HEK293 (cell line): ENCODE measurements around the gene MARCHF9.

Experiments
- CTCF ChIA-PET: fragments of 350-600 bp; formaldehyde crosslinking; extraction: SDS; loops from one replicate; lab custom pipeline; 2021; ENCODE audit warnings: antibody characterized with exemption; lab: Yijun Ruan, JAX
- POLR2A ChIA-PET: fragments of 300-600 bp; formaldehyde crosslinking; extraction: SDS; loops from one replicate; lab custom pipeline; 2020; ENCODE audit warnings: antibody characterized with exemption, inconsistent platforms; lab: Yijun Ruan, JAX
- H3K27ac ChIP-seq: fragments of 200-500 bp; sonication (Bioruptor generic); 2 replicates; pipeline ENCODE4 v1.5.1; 2014; ENCODE audit warnings: low read depth, low read length, control low read depth, inconsistent platforms; ENCODE audit errors: extremely low read depth
- H3K36me3 ChIP-seq, 2 experiments: fragments of 200-500 bp in 1 of 2; sonication (Bioruptor generic) in 1 of 2; 1 replicate in 1 of 2; 2 replicates in 1 of 2; pipeline ENCODE4 v1.5.1; 2014 to 2017; ENCODE audit warnings: inconsistent platforms in 2 of 2, low read length in 2 of 2; ENCODE audit not compliant: control insufficient read depth in 2 of 2, insufficient read depth in 1 of 2
- H3K4me1 ChIP-seq: fragments of 200-500 bp; sonication (Bioruptor generic); 2 replicates; pipeline ENCODE4 v1.5.1; 2014; ENCODE audit warnings: mild to moderate bottlenecking, low read length, inconsistent platforms; ENCODE audit not compliant: control insufficient read depth, insufficient read depth
- H3K4me3 ChIP-seq: 2 replicates; pipeline ENCODE4 v1.5.1; 2011; ENCODE audit warnings: low read depth, mild to moderate bottlenecking, control low read depth, low read length, moderate library complexity
- H3K9me3 ChIP-seq: fragments of 200-500 bp; sonication (Bioruptor generic); 2 replicates; pipeline ENCODE4 v1.5.1; 2014; ENCODE audit warnings: low read depth, low read length, inconsistent platforms; ENCODE audit not compliant: control insufficient read depth, insufficient read depth
- HOXC10 ChIP-seq: sonication (generic); formaldehyde crosslinking; IDR thresholded peaks from 2 replicates; pipeline ENCODE4 v1.8.1; 2023; ENCODE audit warnings: mild to moderate bottlenecking, missing genetic modification reagents
- KLF7 ChIP-seq: fragments of 450-650 bp; formaldehyde crosslinking; IDR thresholded peaks from 2 replicates; pipeline ENCODE4 v1.5.1; 2016; ENCODE audit warnings: missing biosample characterization, missing genetic modification characterization, borderline replicate concordance
- KLF9 ChIP-seq: fragments of 450-650 bp; formaldehyde crosslinking; IDR thresholded peaks from 2 replicates; pipeline ENCODE4 v1.5.1; 2016; ENCODE audit warnings: missing biosample characterization, missing genetic modification characterization, low read depth
- SP2 ChIP-seq: fragments of 450-650 bp; formaldehyde crosslinking; IDR thresholded peaks from 2 replicates; pipeline ENCODE4 v1.5.1; 2016; ENCODE audit warnings: missing biosample characterization, missing genetic modification characterization
- TCF7L2 ChIP-seq: IDR thresholded peaks from 2 replicates; pipeline ENCODE4 v1.6.1; 2011; ENCODE audit warnings: low read depth, mild to moderate bottlenecking, inconsistent platforms, low read length, moderate library complexity, borderline replicate concordance
- ZFP3 ChIP-seq: fragments of 450-650 bp; formaldehyde crosslinking; IDR thresholded peaks from 2 replicates; pipeline ENCODE4 v1.5.1; 2016; ENCODE audit warnings: low read depth, missing biosample characterization, missing genetic modification characterization
- ZNF174 ChIP-seq: fragments of 450-650 bp; formaldehyde crosslinking; IDR thresholded peaks from 2 replicates; pipeline ENCODE4 v1.5.0; 2017; ENCODE audit warnings: missing biosample characterization, mild to moderate bottlenecking, missing genetic modification characterization
- ZNF175 ChIP-seq: fragments of 450-650 bp; formaldehyde crosslinking; IDR thresholded peaks from 2 replicates; pipeline ENCODE4 v1.5.1; 2016; ENCODE audit warnings: missing biosample characterization, missing genetic modification characterization
- ZNF354C ChIP-seq: fragments of 450-650 bp; formaldehyde crosslinking; IDR thresholded peaks from 2 replicates; pipeline ENCODE4 v1.5.1; 2016; ENCODE audit warnings: missing biosample characterization, missing genetic modification characterization, low read depth, borderline replicate concordance
- ZNF433 ChIP-seq: fragments of 450-650 bp; formaldehyde crosslinking; IDR thresholded peaks from 2 replicates; pipeline ENCODE4 v1.5.1; 2016; ENCODE audit warnings: missing biosample characterization, missing genetic modification characterization, low read depth
- ZNF501 ChIP-seq: fragments of 450-650 bp; formaldehyde crosslinking; IDR thresholded peaks from 2 replicates; pipeline ENCODE4 v1.5.1; 2016; ENCODE audit warnings: missing biosample characterization, missing genetic modification characterization
- ZNF514 ChIP-seq: fragments of 450-650 bp; formaldehyde crosslinking; IDR thresholded peaks from 2 replicates; pipeline ENCODE4 v1.5.1; 2016; ENCODE audit warnings: missing biosample characterization, missing genetic modification characterization
- ZNF521 ChIP-seq: fragments of 450-650 bp; formaldehyde crosslinking; IDR thresholded peaks from 2 replicates; pipeline ENCODE4 v1.5.1; 2017; ENCODE audit warnings: missing biosample characterization, mild to moderate bottlenecking, missing genetic modification characterization
- ZNF529 ChIP-seq: fragments of 450-650 bp; formaldehyde crosslinking; IDR thresholded peaks from 2 replicates; pipeline ENCODE4 v1.5.1; 2017; ENCODE audit warnings: missing genetic modification characterization, missing biosample characterization; ENCODE audit not compliant: insufficient replicate concordance
- ZNF544 ChIP-seq: fragments of 450-650 bp; formaldehyde crosslinking; IDR thresholded peaks from 2 replicates; pipeline ENCODE4 v1.5.0; 2017; ENCODE audit warnings: missing biosample characterization, missing genetic modification characterization
- ZNF571 ChIP-seq: fragments of 450-650 bp; formaldehyde crosslinking; IDR thresholded peaks from 2 replicates; pipeline ENCODE4 v1.5.0; 2017; ENCODE audit warnings: missing biosample characterization, missing genetic modification characterization
- ZNF621 ChIP-seq: fragments of 450-650 bp; formaldehyde crosslinking; IDR thresholded peaks from 2 replicates; pipeline ENCODE4 v1.5.1; 2017; ENCODE audit warnings: missing biosample characterization, missing genetic modification characterization
- ZNF654 ChIP-seq: fragments of 450-650 bp; formaldehyde crosslinking; IDR thresholded peaks from 2 replicates; pipeline ENCODE4 v1.5.1; 2016; ENCODE audit warnings: low read depth, missing biosample characterization, missing genetic modification characterization
- ZNF701 ChIP-seq: fragments of 450-650 bp; formaldehyde crosslinking; IDR thresholded peaks from 2 replicates; pipeline ENCODE4 v1.5.1; 2016; ENCODE audit warnings: missing biosample characterization, missing genetic modification characterization
- TF ChIP-seq, protein P1 (sequence below): fragments of 450-650 bp; formaldehyde crosslinking; IDR thresholded peaks from 2 replicates; pipeline ENCODE4 v1.5.1; 2017; ENCODE audit warnings: missing biosample characterization, missing genetic modification characterization
- TF ChIP-seq, protein P2 (sequence below): fragments of 450-650 bp; formaldehyde crosslinking; IDR thresholded peaks from 2 replicates; pipeline ENCODE4 v1.5.1; 2016; ENCODE audit warnings: missing biosample characterization, missing genetic modification characterization, low read depth
- TF ChIP-seq, protein P3 (sequence below): fragments of 450-650 bp; formaldehyde crosslinking; IDR thresholded peaks from 2 replicates; pipeline ENCODE4 v1.5.1; 2016; ENCODE audit warnings: missing biosample characterization, missing genetic modification characterization
- TF ChIP-seq, protein P4 (sequence below): IDR thresholded peaks from 2 replicates; pipeline ENCODE4 v1.6.1; 2011; ENCODE audit warnings: mild to moderate bottlenecking, low read depth, low read length, borderline replicate concordance
- TF ChIP-seq, protein P5 (sequence below): fragments of 450-650 bp; formaldehyde crosslinking; IDR thresholded peaks from 2 replicates; pipeline ENCODE4 v1.5.1; 2016; ENCODE audit warnings: missing biosample characterization, missing genetic modification characterization

The MARCHF9 gene

DNA sequence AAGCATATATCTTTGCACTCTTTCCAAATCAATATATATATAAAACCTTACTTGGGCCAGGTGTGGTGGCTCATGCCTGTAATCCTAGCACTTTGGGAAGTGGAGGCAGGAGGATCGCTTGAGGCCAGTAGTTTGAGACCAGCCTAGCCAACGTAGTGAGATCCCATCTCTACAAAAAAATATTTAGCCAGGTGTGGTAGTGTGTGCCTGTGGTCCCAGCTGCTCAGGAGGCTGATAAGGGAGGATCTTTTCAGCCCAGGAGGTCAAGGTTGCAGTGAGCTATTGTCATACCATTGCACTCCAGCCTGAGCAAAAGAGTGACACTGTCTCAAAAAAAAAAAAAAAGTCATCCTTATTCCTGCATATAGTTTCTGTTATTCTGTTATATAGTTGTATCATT lies 46.6 kb upstream of the MARCHF9 start (continued):
- TF ChIP-seq, protein P1, sequence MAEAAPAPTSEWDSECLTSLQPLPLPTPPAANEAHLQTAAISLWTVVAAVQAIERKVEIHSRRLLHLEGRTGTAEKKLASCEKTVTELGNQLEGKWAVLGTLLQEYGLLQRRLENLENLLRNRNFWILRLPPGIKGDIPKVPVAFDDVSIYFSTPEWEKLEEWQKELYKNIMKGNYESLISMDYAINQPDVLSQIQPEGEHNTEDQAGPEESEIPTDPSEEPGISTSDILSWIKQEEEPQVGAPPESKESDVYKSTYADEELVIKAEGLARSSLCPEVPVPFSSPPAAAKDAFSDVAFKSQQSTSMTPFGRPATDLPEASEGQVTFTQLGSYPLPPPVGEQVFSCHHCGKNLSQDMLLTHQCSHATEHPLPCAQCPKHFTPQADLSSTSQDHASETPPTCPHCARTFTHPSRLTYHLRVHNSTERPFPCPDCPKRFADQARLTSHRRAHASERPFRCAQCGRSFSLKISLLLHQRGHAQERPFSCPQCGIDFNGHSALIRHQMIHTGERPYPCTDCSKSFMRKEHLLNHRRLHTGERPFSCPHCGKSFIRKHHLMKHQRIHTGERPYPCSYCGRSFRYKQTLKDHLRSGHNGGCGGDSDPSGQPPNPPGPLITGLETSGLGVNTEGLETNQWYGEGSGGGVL (tag by site-specific recombination) = no peak
- TF ChIP-seq, protein P2, sequence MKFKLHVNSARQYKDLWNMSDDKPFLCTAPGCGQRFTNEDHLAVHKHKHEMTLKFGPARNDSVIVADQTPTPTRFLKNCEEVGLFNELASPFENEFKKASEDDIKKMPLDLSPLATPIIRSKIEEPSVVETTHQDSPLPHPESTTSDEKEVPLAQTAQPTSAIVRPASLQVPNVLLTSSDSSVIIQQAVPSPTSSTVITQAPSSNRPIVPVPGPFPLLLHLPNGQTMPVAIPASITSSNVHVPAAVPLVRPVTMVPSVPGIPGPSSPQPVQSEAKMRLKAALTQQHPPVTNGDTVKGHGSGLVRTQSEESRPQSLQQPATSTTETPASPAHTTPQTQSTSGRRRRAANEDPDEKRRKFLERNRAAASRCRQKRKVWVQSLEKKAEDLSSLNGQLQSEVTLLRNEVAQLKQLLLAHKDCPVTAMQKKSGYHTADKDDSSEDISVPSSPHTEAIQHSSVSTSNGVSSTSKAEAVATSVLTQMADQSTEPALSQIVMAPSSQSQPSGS = no peak
- TF ChIP-seq ZNF529 (tag by site-specific recombination) = no peak
- no peak for TF ChIP-seq HOXC10 (CRISPR knock-in tag)
- TF ChIP-seq, protein P3, sequence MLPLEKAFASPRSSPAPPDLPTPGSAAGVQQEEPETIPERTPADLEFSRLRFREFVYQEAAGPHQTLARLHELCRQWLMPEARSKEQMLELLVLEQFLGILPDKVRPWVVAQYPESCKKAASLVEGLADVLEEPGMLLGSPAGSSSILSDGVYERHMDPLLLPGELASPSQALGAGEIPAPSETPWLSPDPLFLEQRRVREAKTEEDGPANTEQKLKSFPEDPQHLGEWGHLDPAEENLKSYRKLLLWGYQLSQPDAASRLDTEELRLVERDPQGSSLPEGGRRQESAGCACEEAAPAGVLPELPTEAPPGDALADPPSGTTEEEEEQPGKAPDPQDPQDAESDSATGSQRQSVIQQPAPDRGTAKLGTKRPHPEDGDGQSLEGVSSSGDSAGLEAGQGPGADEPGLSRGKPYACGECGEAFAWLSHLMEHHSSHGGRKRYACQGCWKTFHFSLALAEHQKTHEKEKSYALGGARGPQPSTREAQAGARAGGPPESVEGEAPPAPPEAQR (tag by site-specific recombination) = no peak
- TF ChIP-seq ZFP3 (tag by site-specific recombination) = no peak
- no peak for TF ChIP-seq SP2 (tag by site-specific recombination)
- TF ChIP-seq KLF7 (tag by site-specific recombination) = no peak
- no peak for TF ChIP-seq ZNF433 (tag by site-specific recombination)

DNA sequence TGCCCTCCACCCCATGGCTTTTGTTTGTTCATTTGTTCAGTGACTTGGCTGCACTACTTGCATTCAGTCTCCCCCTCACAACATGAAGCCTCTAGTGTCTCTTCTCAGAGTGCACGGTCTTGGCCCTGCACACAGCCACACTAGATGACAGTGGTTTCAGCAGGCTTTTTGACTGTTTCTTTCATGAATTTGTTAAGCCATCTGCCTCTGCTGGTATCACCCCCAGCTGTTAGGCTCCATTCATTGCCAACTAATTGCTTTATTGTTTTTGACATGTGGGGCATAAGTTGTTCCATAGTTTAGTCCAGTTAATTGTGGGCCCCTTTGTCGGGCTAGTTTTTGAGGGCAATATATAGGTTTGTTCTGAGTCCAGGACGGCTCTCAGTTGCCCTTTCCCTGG lies 42.2 kb upstream of the MARCHF9 start:
- H3K9me3 ChIP-seq = no peaks in the 10 kb centered on the region
- POLR2A ChIA-PET = interaction anchor here (0.7 kb wide), 1 partner anchor 183 kb away, joined by 3 read pairs; no protein-coding TSS in a partner anchor
- no peak overlapping the region for H3K4me3 ChIP-seq
- CTCF ChIA-PET = interaction anchor here (0.6 to 1.8 kb wide), 4 partner anchors 14 to 253 kb away, joined by 3 to 8 read pairs (median 3); no protein-coding TSS in a partner anchor
- peaks cover 16 to 23% of the 10 kb centered on the region in 2 experiments; a peak in 2 of 3 replicates for H3K36me3 ChIP-seq
- no peaks in the 10 kb centered on the region for H3K4me1 ChIP-seq
- no peak for TF ChIP-seq ZNF544
- TF ChIP-seq ZNF175 = no peak
- TF ChIP-seq ZNF354C = no peak
- no peak for TF ChIP-seq ZNF174 (tag by site-specific recombination)
- TF ChIP-seq KLF9 (tag by site-specific recombination) = no peak
- no peak for TF ChIP-seq ZNF621 (tag by site-specific recombination)
- TF ChIP-seq, protein P4, sequence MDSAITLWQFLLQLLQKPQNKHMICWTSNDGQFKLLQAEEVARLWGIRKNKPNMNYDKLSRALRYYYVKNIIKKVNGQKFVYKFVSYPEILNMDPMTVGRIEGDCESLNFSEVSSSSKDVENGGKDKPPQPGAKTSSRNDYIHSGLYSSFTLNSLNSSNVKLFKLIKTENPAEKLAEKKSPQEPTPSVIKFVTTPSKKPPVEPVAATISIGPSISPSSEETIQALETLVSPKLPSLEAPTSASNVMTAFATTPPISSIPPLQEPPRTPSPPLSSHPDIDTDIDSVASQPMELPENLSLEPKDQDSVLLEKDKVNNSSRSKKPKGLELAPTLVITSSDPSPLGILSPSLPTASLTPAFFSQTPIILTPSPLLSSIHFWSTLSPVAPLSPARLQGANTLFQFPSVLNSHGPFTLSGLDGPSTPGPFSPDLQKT = no peak
- no peak for TF ChIP-seq ZNF701 (tag by site-specific recombination)
- no peak for TF ChIP-seq ZNF521 (tag by site-specific recombination)
- no peak for TF ChIP-seq ZNF514 (tag by site-specific recombination)
- no peak overlapping the region for H3K27ac ChIP-seq

DNA sequence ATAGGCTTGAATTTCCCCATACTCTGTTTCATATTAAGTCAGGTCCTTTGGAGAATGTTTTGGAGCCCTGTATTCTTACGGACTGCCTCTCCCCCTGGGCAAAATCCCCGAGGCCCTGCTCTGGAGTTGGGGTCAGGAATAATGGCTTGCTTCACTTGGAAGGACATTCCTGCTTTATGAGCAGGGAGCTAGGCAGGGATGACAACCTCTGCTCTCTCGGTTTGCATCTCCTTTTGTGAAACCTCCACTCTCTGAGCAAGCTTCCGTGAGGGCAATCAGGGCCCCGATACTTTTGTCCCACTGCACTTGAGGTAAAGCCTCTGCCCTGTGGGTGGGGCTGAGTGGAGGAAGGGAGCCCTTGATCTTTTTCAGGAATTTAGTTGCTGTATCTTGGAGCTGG lies 41.7 kb upstream of the MARCHF9 start:
- ChIA-PET CTCF (interaction anchor here (0.7 to 1.8 kb wide), 4 partner anchors 13 to 130 kb away, joined by 3 to 8 read pairs (median 4); no protein-coding TSS in a partner anchor), POLR2A (interaction anchor here (0.7 kb wide), 1 partner anchor 182 kb away, joined by 3 read pairs; no protein-coding TSS in a partner anchor)
- Histone ChIP-seq H3K4me1 (no peaks in the 10 kb centered on the region), H3K9me3 (no peaks in the 10 kb centered on the region), H3K27ac (no peak overlapping the region), H3K36me3 (peaks cover 17 to 28% of the 10 kb centered on the region in 2 experiments; a peak in 2 of 3 replicates), H3K4me3 (no peak overlapping the region)
- TF ChIP-seq, protein P1 (tag by site-specific recombination) = no peak
- TF ChIP-seq ZNF654 (no peak), ZNF571 (tag by site-specific recombination) (no peak), TCF7L2 (no peak), ZNF501 (no peak)
- TF ChIP-seq, protein P5, sequence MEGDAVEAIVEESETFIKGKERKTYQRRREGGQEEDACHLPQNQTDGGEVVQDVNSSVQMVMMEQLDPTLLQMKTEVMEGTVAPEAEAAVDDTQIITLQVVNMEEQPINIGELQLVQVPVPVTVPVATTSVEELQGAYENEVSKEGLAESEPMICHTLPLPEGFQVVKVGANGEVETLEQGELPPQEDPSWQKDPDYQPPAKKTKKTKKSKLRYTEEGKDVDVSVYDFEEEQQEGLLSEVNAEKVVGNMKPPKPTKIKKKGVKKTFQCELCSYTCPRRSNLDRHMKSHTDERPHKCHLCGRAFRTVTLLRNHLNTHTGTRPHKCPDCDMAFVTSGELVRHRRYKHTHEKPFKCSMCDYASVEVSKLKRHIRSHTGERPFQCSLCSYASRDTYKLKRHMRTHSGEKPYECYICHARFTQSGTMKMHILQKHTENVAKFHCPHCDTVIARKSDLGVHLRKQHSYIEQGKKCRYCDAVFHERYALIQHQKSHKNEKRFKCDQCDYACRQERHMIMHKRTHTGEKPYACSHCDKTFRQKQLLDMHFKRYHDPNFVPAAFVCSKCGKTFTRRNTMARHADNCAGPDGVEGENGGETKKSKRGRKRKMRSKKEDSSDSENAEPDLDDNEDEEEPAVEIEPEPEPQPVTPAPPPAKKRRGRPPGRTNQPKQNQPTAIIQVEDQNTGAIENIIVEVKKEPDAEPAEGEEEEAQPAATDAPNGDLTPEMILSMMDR (tag by site-specific recombination) = no peak
